ENCODE data around the gene ACSF3. TPM values are rescaled to one million over a fixed set of nuclear protein-coding genes. Genes with fewer than 3 reads are reported as not detected.

The ACSF3 gene
- total and polyA plus RNA-seq, 2 of the 4 experiments (the other 2 are of a cell fraction), result 9.5 to 14.2 TPM

GRCh38 chr16:89105599-89106151 is 12.0 kb downstream of the ACSF3 start:
- no peak overlapping the region for H2BK15ac ChIP-seq (ENCODE audit: low read depth, low read length)
- H4K20me1 ChIP-seq (ENCODE audit: insufficient read depth, low read length), result no peaks in the 10 kb centered on the region; the same call in 1 of the 2 replicates
- H3K9ac ChIP-seq (ENCODE audit: low read depth, low read length), result no peak overlapping the region
- H2AFZ ChIP-seq (replicated peaks; ENCODE audit: low read length, poor library complexity), result no peak overlapping the region
- no TSS peak for BruUV-seq (replicated peaks)
- TF ChIP-seq NFE2L2 (IDR thresholded peaks at IDR 0.05; ENCODE audit: low read depth, low read length) (no peak), CEBPB (IDR thresholded peaks at IDR 0.05; ENCODE audit: low read depth, low read length) (no peak), CHD1 (IDR thresholded peaks at IDR 0.05; ENCODE audit: low read depth, low read length) (no peak), POLR2A (IDR thresholded peaks at IDR 0.05; ENCODE audit: low read depth, low read length) (no peak), USF2 (IDR thresholded peaks at IDR 0.05; ENCODE audit: low read depth, low read length) (no peak), MAZ (IDR thresholded peaks at IDR 0.05; ENCODE audit: borderline replicate concordance, low read depth, low read length) (no peak), MXI1 (IDR thresholded peaks at IDR 0.05; ENCODE audit: borderline replicate concordance, low read depth, low read length) (no peak), FOS (IDR thresholded peaks at IDR 0.05; ENCODE audit: low read depth, low read length) (no peak), SMC3 (IDR thresholded peaks at IDR 0.05; ENCODE audit: low read depth, low read length) (no peak), RAD21 (IDR thresholded peaks at IDR 0.05; ENCODE audit: low read length) (no peak), RFX5 (IDR thresholded peaks at IDR 0.05; ENCODE audit: low read depth, low read length) (no peak), BHLHE40 (IDR thresholded peaks at IDR 0.05; ENCODE audit: low read depth, low read length) (no peak), MAFK (IDR thresholded peaks at IDR 0.05; ENCODE audit: low read depth, low read length) (no peak), RCOR1 (IDR thresholded peaks at IDR 0.05; ENCODE audit: insufficient replicate concordance, low read length) (no peak), CTCF (conservative IDR thresholded peaks at IDR 0.05; ENCODE audit: low read depth, low read length) (no peak), ELK1 (IDR thresholded peaks at IDR 0.05; ENCODE audit: borderline replicate concordance, low read depth, low read length) (no peak)
- H3K9me1 ChIP-seq (ENCODE audit: insufficient read depth, low read length), result no peaks in the 10 kb centered on the region
- H3K56ac ChIP-seq (ENCODE audit: extremely low read depth, insufficient read depth, low read length), result no peak overlapping the region
- ChIA-PET POLR2A (ENCODE audit: unreplicated experiment) (no interaction called here), CTCF (no interaction called here)
- H2BK120ac ChIP-seq (ENCODE audit: low read depth, low read length), result no peak overlapping the region
- no peak overlapping the region for H3K4me3 ChIP-seq (ENCODE audit: insufficient read depth, low read depth, low read length)
- intact Hi-C loops (cut with micrococcal nuclease) (no loop called here), dilution Hi-C loops (cut with HindIII; ENCODE audit: low sequenced_read_pairs, unreplicated experiment) (no loop called here), in situ Hi-C loops (cut with MboI; ENCODE audit: low sequenced_read_pairs) (no loop called here)
- no peak overlapping the region for H3K23ac ChIP-seq (ENCODE audit: low read depth, low read length)
- ATAC-seq (ENCODE audit: low read depth), result no peak
- no peaks in the 10 kb centered on the region for H3K9me3 ChIP-seq (ENCODE audit: control insufficient read depth, insufficient read depth, low read length)
- H3K79me1 ChIP-seq (ENCODE audit: low read depth in 1 of 2, low read length in 2 of 2), result peaks cover 9% of the 10 kb centered on the region in 2 experiments
- H3K27me3 ChIP-seq (ENCODE audit: control insufficient read depth, insufficient read depth, low read length), result no peaks in the 10 kb centered on the region
- no peak overlapping the region for H2BK20ac ChIP-seq (ENCODE audit: low read depth, low read length)
- no peak for DNase-seq
- no peak overlapping the region for H4K8ac ChIP-seq (ENCODE audit: low read depth in 2 of 2, low read length in 2 of 2)
- H3K18ac ChIP-seq (ENCODE audit: low read depth, low read length), result no peak overlapping the region
- no peak overlapping the region for H3K27ac ChIP-seq (ENCODE audit: insufficient read depth, low read length)
- H2BK5ac ChIP-seq (ENCODE audit: low read depth, low read length, poor library complexity, severe bottlenecking), result no peak overlapping the region
- no peak overlapping the region for H2AK5ac ChIP-seq (ENCODE audit: low read depth, low read length)
- no peaks in the 10 kb centered on the region for H3K4me1 ChIP-seq (ENCODE audit: control insufficient read depth, insufficient read depth, low read length)
- 92% methylated on average over 10 of the region's 16 CpGs; no CpG with 5 or more reads in 1 of the 2 experiments for WGBS, 2 experiments (ENCODE audit: extremely low coverage in 2 of 2, insufficient read length in 1 of 2)
- no peak overlapping the region for H3K14ac ChIP-seq (replicated peaks; ENCODE audit: low read depth, low read length)
- H2AK9ac ChIP-seq (replicated peaks; ENCODE audit: low read depth, low read length, poor library complexity), result no peak overlapping the region
- no peak overlapping the region for H3K4ac ChIP-seq (ENCODE audit: low read depth, low read length)
- H4K5ac ChIP-seq (ENCODE audit: low read depth, low read length), result no peak overlapping the region
- H3K36me3 ChIP-seq (ENCODE audit: control insufficient read depth, insufficient read depth, low read length), result peaks cover 60% of the 10 kb centered on the region
- H4K91ac ChIP-seq (ENCODE audit: insufficient read depth, low read depth, low read length), result no peak overlapping the region
- H3K4me2 ChIP-seq (ENCODE audit: low read depth, low read length), result no peak overlapping the region
